GM12892 (cell line): ENCODE data around the gene MCM9.

Experiments
- POLR2A ChIP-seq: IDR thresholded peaks from 2 replicates; pipeline ENCODE4 v1.6.1; 2011; ENCODE audit warnings: low read depth, low read length, control low read depth
- POLR2AphosphoS5 ChIP-seq: IDR thresholded peaks from 2 replicates; pipeline ENCODE4 v1.6.1; 2011; ENCODE audit warnings: low read depth, low read length, control low read depth

DNA sequence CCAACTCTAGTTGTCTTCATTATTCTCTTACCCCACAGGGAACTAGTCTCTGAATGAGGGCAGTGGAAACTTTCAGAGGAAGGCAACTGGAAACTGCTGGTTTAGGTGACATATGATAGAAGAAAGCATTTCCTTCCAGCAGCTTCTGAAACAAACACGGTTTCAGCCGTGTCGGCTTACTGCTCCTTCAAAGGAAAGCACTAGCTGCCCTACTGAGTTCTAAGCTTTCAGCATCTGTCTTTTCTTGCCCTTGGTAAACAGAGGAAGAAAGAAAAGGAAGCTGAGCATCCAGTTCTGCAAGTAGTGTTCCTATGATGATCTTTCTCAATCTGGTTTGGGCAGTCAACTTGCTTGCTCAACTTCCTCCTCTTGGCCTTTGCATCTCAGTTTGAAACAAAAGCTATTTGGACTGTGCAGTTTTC is 166.0 kb downstream of the MCM9 start:
- TF ChIP-seq POLR2AphosphoS5 (no peak), POLR2A (no peak)
